ENCODE results near the gene IGF2R.
A peak's percentile ranks its signal among the peaks of the same experiment; 100 is the strongest.
"Not testable (repeated sequence)": the region's sequence is repeated elsewhere in the genome, so short reads cannot be mapped to it uniquely, and the experiment has no call there.

Gene IGF2R

GRCh38 chr6:160071805-160072690, 103.2 kb downstream of the IGF2R start:
- DNase-seq: no peak

- no peak for DNase-seq
These were observed 104.4 kb downstream of the IGF2R start for GRCh38 chr6:160073272-160073671.

GRCh38 chr6:160076009-160076408, 107.1 kb downstream of the IGF2R start:
- no peak for DNase-seq

- DNase-seq: no peak
These were observed 108.1 kb downstream of the IGF2R start for GRCh38 chr6:160077024-160077423.

- no peak for DNase-seq
These were observed 108.6 kb downstream of the IGF2R start for GRCh38 chr6:160077526-160077925.

- DNase-seq: no peak
These were observed 110.2 kb downstream of the IGF2R start for GRCh38 chr6:160078883-160079685.

GRCh38 chr6:160079686-160080043, 110.8 kb downstream of the IGF2R start:
- DNase-seq: peak in 8 of 56 donors; percentile 3 to 52 (median 16)

- DNase-seq: no peak
These were observed 111.2 kb downstream of the IGF2R start for GRCh38 chr6:160080097-160080496.

GRCh38 chr6:160081398-160081797, 112.5 kb downstream of the IGF2R start:
- no peak for DNase-seq

GRCh38 chr6:160082627-160083026, 113.7 kb downstream of the IGF2R start:
- no peak for DNase-seq

- DNase-seq: no peak
These were observed 115.4 kb downstream of the IGF2R start for GRCh38 chr6:160084198-160084776.

- DNase-seq: no peak
These were observed 116.3 kb downstream of the IGF2R start for GRCh38 chr6:160085226-160085625.

- DNase-seq: no peak
These were observed 117.0 kb downstream of the IGF2R start for GRCh38 chr6:160085713-160086505.

- DNase-seq: no peak
These were observed 117.9 kb downstream of the IGF2R start for GRCh38 chr6:160086754-160087153.

GRCh38 chr6:160088069-160088783, 119.3 kb downstream of the IGF2R start:
- DNase-seq: peak in 49 of 56 donors; percentile 1 to 77 (median 30)

- no peak for DNase-seq
These were observed 120.1 kb downstream of the IGF2R start for GRCh38 chr6:160088784-160089533.

GRCh38 chr6:160089534-160089897, 120.6 kb downstream of the IGF2R start:
- no peak for DNase-seq

- DNase-seq: not testable (repeated sequence)
These were observed 121.8 kb downstream of the IGF2R start for GRCh38 chr6:160090442-160091239.

- DNase-seq: not testable (repeated sequence)
These were observed 123.3 kb downstream of the IGF2R start for GRCh38 chr6:160092176-160092575.

Measured in nucleus accumbens (tissue), 56 donors.